Nephron (organoid): ENCODE measurements around the gene SENP7.
A peak's percentile ranks its signal among the peaks of the same experiment; 100 is the strongest.
"Not testable (repeated sequence)": the region's sequence is repeated elsewhere in the genome, so short reads cannot be mapped to it uniquely, and the experiment has no call there.

Experiments
- H3K27ac Mint-ChIP-seq, 3 experiments: 2 replicates each; pipeline ENCODE4 v1.8.0; 2020; ENCODE audit warnings: mixed read lengths in 3 of 3, mild to moderate bottlenecking in 2 of 3, moderate library complexity in 1 of 3
- H3K27me3 Mint-ChIP-seq: 2 replicates; pipeline ENCODE4 v1.8.0; 2021; ENCODE audit warnings: low read depth, mild to moderate bottlenecking, moderate library complexity, mixed read lengths
- H3K36me3 Mint-ChIP-seq: 2 replicates; pipeline ENCODE4 v1.8.0; 2020; ENCODE audit warnings: low read depth, mixed read lengths
- H3K4me1 Mint-ChIP-seq: 2 replicates; pipeline ENCODE4 v1.8.0; 2020; ENCODE audit warnings: mixed read lengths
- H3K4me3 Mint-ChIP-seq, 3 experiments: 2 replicates each; pipeline ENCODE4 v1.8.0; 2020; ENCODE audit warnings: mild to moderate bottlenecking in 3 of 3, mixed read lengths in 3 of 3, moderate library complexity in 2 of 3
- H3K9me3 Mint-ChIP-seq: 2 replicates; pipeline ENCODE4 v1.8.0; 2020; ENCODE audit warnings: mixed read lengths
- TF ChIP-seq, protein P1 (sequence below), 3 experiments: fragments of 200-600 bp; sonication (generic); IDR thresholded peaks; one replicate each; pipeline ENCODE4 v1.5.0; 2021; ENCODE audit warnings: antibody characterized with exemption in 3 of 3; ENCODE audit not compliant: unreplicated experiment in 3 of 3

Gene SENP7, protein sequence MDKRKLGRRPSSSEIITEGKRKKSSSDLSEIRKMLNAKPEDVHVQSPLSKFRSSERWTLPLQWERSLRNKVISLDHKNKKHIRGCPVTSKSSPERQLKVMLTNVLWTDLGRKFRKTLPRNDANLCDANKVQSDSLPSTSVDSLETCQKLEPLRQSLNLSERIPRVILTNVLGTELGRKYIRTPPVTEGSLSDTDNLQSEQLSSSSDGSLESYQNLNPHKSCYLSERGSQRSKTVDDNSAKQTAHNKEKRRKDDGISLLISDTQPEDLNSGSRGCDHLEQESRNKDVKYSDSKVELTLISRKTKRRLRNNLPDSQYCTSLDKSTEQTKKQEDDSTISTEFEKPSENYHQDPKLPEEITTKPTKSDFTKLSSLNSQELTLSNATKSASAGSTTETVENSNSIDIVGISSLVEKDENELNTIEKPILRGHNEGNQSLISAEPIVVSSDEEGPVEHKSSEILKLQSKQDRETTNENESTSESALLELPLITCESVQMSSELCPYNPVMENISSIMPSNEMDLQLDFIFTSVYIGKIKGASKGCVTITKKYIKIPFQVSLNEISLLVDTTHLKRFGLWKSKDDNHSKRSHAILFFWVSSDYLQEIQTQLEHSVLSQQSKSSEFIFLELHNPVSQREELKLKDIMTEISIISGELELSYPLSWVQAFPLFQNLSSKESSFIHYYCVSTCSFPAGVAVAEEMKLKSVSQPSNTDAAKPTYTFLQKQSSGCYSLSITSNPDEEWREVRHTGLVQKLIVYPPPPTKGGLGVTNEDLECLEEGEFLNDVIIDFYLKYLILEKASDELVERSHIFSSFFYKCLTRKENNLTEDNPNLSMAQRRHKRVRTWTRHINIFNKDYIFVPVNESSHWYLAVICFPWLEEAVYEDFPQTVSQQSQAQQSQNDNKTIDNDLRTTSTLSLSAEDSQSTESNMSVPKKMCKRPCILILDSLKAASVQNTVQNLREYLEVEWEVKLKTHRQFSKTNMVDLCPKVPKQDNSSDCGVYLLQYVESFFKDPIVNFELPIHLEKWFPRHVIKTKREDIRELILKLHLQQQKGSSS

DNA sequence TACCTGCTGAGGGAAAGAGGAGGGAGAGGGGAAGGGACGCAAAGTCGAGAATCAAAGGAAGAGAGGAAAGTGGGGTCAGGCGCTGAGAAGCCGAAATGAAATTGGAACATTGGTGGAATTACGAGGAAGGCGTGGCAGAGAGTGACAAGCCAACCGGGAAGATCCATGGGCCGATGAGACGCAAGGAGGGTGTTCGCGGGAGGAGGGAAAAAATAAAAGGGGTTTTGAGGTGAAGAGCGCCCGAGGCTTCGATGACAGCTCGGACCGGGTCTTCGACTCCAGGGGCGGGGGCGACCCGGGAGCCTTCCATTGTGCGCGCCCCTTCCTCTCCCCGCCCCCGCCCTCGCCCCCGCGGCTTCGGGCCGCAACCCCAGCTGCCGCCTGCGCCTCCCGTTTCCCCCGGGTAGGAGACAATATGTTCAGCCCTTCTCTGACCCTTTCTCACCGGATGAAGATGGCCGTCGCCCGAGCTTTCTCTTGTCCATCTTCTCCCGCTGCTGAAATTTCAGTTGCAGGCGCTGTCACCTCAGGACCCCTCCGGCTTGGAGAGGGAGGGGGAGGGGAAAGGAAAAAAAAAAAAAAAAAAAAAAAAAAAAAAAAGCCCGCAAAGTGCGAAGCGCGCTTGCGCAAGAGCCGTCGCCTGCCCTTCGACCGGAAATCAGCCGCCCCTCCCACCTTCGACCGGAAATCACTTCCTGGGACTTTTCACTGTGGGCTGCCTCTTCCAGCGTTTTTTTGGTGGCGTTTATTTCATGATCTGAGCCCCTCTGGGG is at the start of gene SENP7:
Gene SENP7 (minus strand): TSS at position 567 of the 773 bp plus-strand sequence. CDS start 82 bp downstream, at position 485.
- H3K4me1 Mint-ChIP-seq, result peaks cover 4% of the 10 kb centered on the region
- TF ChIP-seq, protein P1, sequence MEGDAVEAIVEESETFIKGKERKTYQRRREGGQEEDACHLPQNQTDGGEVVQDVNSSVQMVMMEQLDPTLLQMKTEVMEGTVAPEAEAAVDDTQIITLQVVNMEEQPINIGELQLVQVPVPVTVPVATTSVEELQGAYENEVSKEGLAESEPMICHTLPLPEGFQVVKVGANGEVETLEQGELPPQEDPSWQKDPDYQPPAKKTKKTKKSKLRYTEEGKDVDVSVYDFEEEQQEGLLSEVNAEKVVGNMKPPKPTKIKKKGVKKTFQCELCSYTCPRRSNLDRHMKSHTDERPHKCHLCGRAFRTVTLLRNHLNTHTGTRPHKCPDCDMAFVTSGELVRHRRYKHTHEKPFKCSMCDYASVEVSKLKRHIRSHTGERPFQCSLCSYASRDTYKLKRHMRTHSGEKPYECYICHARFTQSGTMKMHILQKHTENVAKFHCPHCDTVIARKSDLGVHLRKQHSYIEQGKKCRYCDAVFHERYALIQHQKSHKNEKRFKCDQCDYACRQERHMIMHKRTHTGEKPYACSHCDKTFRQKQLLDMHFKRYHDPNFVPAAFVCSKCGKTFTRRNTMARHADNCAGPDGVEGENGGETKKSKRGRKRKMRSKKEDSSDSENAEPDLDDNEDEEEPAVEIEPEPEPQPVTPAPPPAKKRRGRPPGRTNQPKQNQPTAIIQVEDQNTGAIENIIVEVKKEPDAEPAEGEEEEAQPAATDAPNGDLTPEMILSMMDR (IDR thresholded peaks at IDR 0.05; ENCODE audit: unreplicated experiment in 3 of 3), result no peak
- peaks cover 12% of the 10 kb centered on the region for H3K36me3 Mint-ChIP-seq
- H3K27me3 Mint-ChIP-seq, result peaks cover 14% of the 10 kb centered on the region
- H3K27ac Mint-ChIP-seq, result peak within 1 kb of the TSS; percentile 99 to 100 (median 99)
- H3K9me3 Mint-ChIP-seq, result no peaks in the 10 kb centered on the region
- peak within 1 kb of the TSS; percentile 98 to 99 (median 98) for H3K4me3 Mint-ChIP-seq

DNA sequence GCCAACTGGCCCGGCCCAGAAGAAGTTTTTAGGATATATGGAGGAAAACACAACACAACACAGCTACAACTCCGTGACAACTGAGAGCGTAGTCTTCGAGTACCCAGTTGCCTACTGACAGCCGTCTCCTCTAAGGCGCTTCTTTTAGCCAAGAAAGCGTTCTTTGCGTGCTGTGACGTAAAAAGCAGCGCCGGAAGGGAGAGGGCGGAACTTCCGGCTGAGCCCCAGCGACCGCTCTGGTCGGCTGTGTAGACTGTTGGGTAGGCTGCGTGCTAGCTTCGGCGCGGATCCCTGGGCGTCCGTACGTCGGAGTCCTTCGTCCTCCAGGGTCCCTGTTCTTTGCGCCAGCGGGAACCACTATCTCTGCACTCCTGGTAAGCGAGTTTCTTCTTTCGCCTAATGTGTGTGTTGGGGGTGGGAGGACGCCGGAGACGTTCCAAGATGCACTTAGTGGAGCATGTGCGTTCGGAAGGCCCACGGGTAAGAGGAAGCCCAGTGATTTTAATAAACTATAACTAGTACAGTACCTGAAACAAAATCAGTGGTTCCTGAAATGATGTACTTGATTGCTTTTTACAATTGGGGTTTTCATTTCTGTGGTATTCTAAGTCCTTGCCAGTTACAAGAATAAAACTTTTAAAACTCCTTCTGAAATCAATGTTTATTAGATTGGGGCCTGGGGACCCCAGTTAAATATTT is 48.8 kb upstream of the SENP7 start, which contains the start of gene TRMT10C:
Gene TRMT10C (plus strand): TSS at position 239 of the 699 bp plus-strand sequence. CDS start 2,914 bp downstream, outside the sequence.
- TF ChIP-seq, protein P1 (IDR thresholded peaks at IDR 0.05; ENCODE audit: unreplicated experiment in 3 of 3), result no peak
- H3K4me1 Mint-ChIP-seq, result peaks cover 21% of the 10 kb centered on the region
- H3K36me3 Mint-ChIP-seq, result peaks cover 29% of the 10 kb centered on the region
- H3K27me3 Mint-ChIP-seq, result peaks cover 3% of the 10 kb centered on the region
- peak within 1 kb of the TSS; percentile 99 to 100 (median 100) for H3K4me3 Mint-ChIP-seq
- H3K27ac Mint-ChIP-seq, result peak within 1 kb of the TSS; percentile 93 to 99 (median 96)
- no peaks in the 10 kb centered on the region for H3K9me3 Mint-ChIP-seq

DNA sequence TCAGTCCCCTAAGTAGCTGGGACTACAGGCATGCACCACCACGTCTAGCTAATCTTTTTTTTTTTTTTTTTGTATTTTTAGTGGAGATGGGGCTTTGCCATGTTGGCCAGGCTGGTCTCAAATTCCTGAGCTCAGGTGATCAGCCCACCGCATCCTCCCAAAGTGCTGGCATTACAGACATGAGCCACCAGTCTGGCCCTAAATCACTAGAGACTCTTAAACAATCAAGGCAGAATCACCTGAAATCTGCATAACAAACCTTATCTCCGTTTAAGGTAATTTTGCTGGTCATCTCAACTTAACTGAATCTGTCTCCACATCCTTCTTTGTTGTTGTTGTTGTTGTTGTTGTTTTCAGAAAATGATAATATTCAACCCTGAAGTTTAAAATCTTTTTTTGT is 43.1 kb upstream of the SENP7 start:
- no peak overlapping the region for H3K4me3 Mint-ChIP-seq
- H3K9me3 Mint-ChIP-seq, result peaks cover 3% of the 10 kb centered on the region
- H3K4me1 Mint-ChIP-seq, result no peaks in the 10 kb centered on the region
- H3K27me3 Mint-ChIP-seq, result peaks cover 12% of the 10 kb centered on the region
- TF ChIP-seq, protein P1 (IDR thresholded peaks at IDR 0.05; ENCODE audit: unreplicated experiment in 3 of 3), result no peak
- H3K36me3 Mint-ChIP-seq, result no peaks in the 10 kb centered on the region
- H3K27ac Mint-ChIP-seq, result no peak overlapping the region

DNA sequence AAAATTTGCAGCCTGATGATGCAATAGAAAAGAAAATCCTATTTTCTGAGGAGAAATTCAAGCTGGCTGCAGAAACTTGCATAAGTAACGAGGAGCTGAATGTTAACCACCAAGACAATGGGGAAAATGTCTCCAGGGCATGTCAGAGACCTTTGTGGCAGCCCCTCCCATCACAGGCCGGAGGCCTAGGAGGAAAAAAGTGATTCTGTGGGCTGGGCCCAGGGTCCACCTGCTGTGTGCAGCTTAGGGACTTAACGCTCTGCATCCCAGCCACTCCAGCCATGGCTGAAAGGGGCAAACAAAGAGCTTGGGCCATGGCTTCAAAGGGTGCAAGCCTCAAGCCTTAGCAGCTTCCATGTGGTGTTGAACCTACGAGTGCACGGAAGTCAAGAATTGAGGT is 40.4 kb upstream of the SENP7 start:
- not testable (repeated sequence) for H3K4me3 Mint-ChIP-seq, H3K27ac Mint-ChIP-seq, H3K36me3 Mint-ChIP-seq, H3K9me3 Mint-ChIP-seq, H3K4me1 Mint-ChIP-seq
- H3K27me3 Mint-ChIP-seq, result peaks cover 16% of the 10 kb centered on the region

DNA sequence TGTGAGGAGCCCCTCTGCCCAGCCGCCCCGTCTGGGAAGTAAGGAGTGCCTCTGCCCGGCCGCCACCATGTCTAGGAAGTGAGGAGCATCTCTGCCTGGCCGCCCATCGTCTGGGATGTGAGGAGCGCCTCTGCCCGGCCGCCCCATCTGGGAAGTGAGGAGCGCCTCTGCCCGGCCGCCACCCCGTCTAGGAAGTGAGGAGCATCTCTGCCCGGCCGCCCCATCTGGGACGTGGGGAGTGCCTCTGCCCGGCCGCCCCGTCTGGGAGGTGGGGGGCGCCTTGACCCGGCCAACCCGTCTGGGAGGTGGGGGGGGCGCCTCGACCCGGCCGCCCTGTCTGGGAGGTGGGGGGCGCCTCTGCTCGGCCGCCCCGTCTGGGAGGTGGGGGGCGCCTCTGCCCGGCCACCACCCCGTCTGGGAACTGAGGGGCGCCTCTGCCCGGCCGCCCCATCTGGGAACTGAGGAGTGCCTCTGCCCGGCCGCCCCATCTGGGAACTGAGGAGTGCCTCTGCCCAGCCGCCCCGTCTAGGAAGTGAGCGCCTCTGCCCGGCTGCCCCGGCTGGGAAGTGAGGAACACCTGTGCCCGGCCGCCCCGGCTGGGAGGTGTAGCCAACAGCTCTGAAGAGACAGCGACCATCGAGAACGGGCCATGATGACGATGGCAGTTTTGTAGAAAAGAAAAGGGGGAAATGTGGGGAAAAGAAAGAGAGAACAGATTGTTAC is 38.5 kb upstream of the SENP7 start:
- not testable (repeated sequence) for H3K27ac Mint-ChIP-seq, H3K4me3 Mint-ChIP-seq, H3K36me3 Mint-ChIP-seq, H3K27me3 Mint-ChIP-seq, H3K9me3 Mint-ChIP-seq, H3K4me1 Mint-ChIP-seq
